Ascending aorta (tissue), 2 donors: Measurements from ENCODE around the gene NFIA. TPM values are rescaled to one million over a fixed set of nuclear protein-coding genes. Genes with fewer than 3 reads are reported as not detected.

ENCODE experiments used
- DNase-seq, 2 donors: peaks; one replicate each; pipeline ENCODE4 v3.0.0-alpha.2; 2019; ENCODE audit warnings: low spot score in 2 of 2
- H3K27ac ChIP-seq, 2 donors: fragments of 200-600 bp; sonication (generic); one replicate each; pipeline ENCODE4 v1.5.1; 2016 to 2017; ENCODE audit warnings: mild to moderate bottlenecking in 1 of 2
- H3K27me3 ChIP-seq: fragments of 200-600 bp; sonication (generic); one replicate; pipeline ENCODE4 v1.5.1; 2017
- H3K36me3 ChIP-seq, 2 donors: fragments of 200-600 bp; sonication (generic); one replicate each; pipeline ENCODE4 v1.5.1; 2016
- H3K4me1 ChIP-seq, 2 donors: fragments of 200-600 bp; sonication (generic); one replicate each; pipeline ENCODE4 v1.5.1; 2016 to 2017; ENCODE audit warnings: mild to moderate bottlenecking in 1 of 2
- H3K4me3 ChIP-seq, 2 donors: fragments of 200-600 bp; sonication (generic); one replicate each; pipeline ENCODE4 v1.5.1; 2016 to 2017; ENCODE audit warnings: mild to moderate bottlenecking in 1 of 2
- H3K9me3 ChIP-seq, 2 donors: fragments of 200-600 bp; sonication (generic); one replicate each; pipeline ENCODE4 v1.5.1; 2016
- CTCF ChIP-seq, 3 experiments: fragments of 200-600 bp in 2 of 3; fragments of 450-650 bp in 1 of 3; sonication (generic) in 2 of 3; IDR thresholded peaks; one replicate each; pipeline ENCODE4 v1.5.1; 2016 to 2019; ENCODE audit warnings: antibody characterized with exemption in 3 of 3, mild to moderate bottlenecking in 1 of 3, moderate library complexity in 1 of 3
- intact Hi-C: fragments of 100-400 bp; cut with DNase I; formaldehyde crosslinking; loops from one replicate; pipeline ENCODE4 v1.15.1; 2023
- total RNA-seq: library from RNA; depleted of rRNA; stranded (reverse); fragments of >200 nt; gene quantifications from one replicate; pipeline ENCODE4 v1.1.0, GENCODE V29; 2016

NFIA gene
- total RNA-seq, 1 donor from 2014 or later: 52.0 TPM

GRCh38 chr1:61450454-61450853 lies 368.1 kb downstream of the NFIA start:
- H3K4me3 ChIP-seq: no peak overlapping the region
- no peak for TF ChIP-seq CTCF (IDR thresholded peaks at IDR 0.05)
- H3K4me1 ChIP-seq: peaks cover 20 to 57% of the 10 kb centered on the region in 2 donors
- intact Hi-C loops: loop anchor here (5.0 kb wide), 4 partner anchors 157 to 473 kb away; no protein-coding TSS in a partner anchor
- H3K27me3 ChIP-seq: no peaks in the 10 kb centered on the region
- no peaks in the 10 kb centered on the region for H3K9me3 ChIP-seq
- no peak for DNase-seq
- peaks cover 0 to 2% of the 10 kb centered on the region in 2 donors for H3K36me3 ChIP-seq
- H3K27ac ChIP-seq: peak overlapping the region; percentile 83 to 92

GRCh38 chr1:61450872-61451571 lies 368.7 kb downstream of the NFIA start:
- H3K27me3 ChIP-seq: no peaks in the 10 kb centered on the region
- peaks cover 20 to 57% of the 10 kb centered on the region in 2 donors for H3K4me1 ChIP-seq
- no peak for DNase-seq
- peaks cover 0 to 7% of the 10 kb centered on the region in 2 donors for H3K36me3 ChIP-seq
- intact Hi-C loops: loop anchor here (5.0 kb wide), 4 partner anchors 156 to 474 kb away; no protein-coding TSS in a partner anchor
- H3K27ac ChIP-seq: peak overlapping the region; percentile 83 to 92
- H3K4me3 ChIP-seq: no peak overlapping the region
- H3K9me3 ChIP-seq: no peaks in the 10 kb centered on the region
- TF ChIP-seq CTCF (IDR thresholded peaks at IDR 0.05): no peak

GRCh38 chr1:61451572-61451968 lies 369.2 kb downstream of the NFIA start:
- no peaks in the 10 kb centered on the region for H3K9me3 ChIP-seq
- peaks cover 20 to 57% of the 10 kb centered on the region in 2 donors for H3K4me1 ChIP-seq
- intact Hi-C loops: loop anchor here (5.0 kb wide), 4 partner anchors 156 to 474 kb away; no protein-coding TSS in a partner anchor
- no peaks in the 10 kb centered on the region for H3K27me3 ChIP-seq
- no peak for DNase-seq
- H3K4me3 ChIP-seq: no peak overlapping the region
- H3K36me3 ChIP-seq: peaks cover 5 to 7% of the 10 kb centered on the region in 2 donors
- peak overlapping the region; percentile 83 to 92 for H3K27ac ChIP-seq
- TF ChIP-seq CTCF (IDR thresholded peaks at IDR 0.05): no peak

GRCh38 chr1:61452176-61453035 lies 370.0 kb downstream of the NFIA start:
- no peaks in the 10 kb centered on the region for H3K27me3 ChIP-seq
- intact Hi-C loops: loop anchor here (1.0 to 5.0 kb wide), 8 partner anchors 114 to 475 kb away; no protein-coding TSS in a partner anchor
- peaks cover 20 to 57% of the 10 kb centered on the region in 2 donors for H3K4me1 ChIP-seq
- no peak for TF ChIP-seq CTCF (IDR thresholded peaks at IDR 0.05)
- H3K9me3 ChIP-seq: no peaks in the 10 kb centered on the region
- peak overlapping the region; percentile 83 to 92 for H3K27ac ChIP-seq
- H3K36me3 ChIP-seq: peaks cover 7% of the 10 kb centered on the region in 2 donors
- DNase-seq: no peak
- peak overlapping the region in 1 of 2 donors; percentile 29 for H3K4me3 ChIP-seq

- no peaks in the 10 kb centered on the region for H3K27me3 ChIP-seq
- peak overlapping the region in 1 of 2 donors; percentile 31 for H3K4me3 ChIP-seq
- DNase-seq: peak; percentile 76 to 97
- H3K27ac ChIP-seq: peak overlapping the region; percentile 83 to 92
- H3K36me3 ChIP-seq: peaks cover 7% of the 10 kb centered on the region in 2 donors
- intact Hi-C loops: loop anchor here (1.0 to 5.0 kb wide), 8 partner anchors 115 to 476 kb away; no protein-coding TSS in a partner anchor
- H3K9me3 ChIP-seq: no peaks in the 10 kb centered on the region
- TF ChIP-seq CTCF (IDR thresholded peaks at IDR 0.05): peak; percentile 67 to 80 (median 68)
- peaks cover 20 to 54% of the 10 kb centered on the region in 2 donors for H3K4me1 ChIP-seq
Measured at GRCh38 chr1:61453111-61453961, 371.0 kb downstream of the NFIA start.
